HEK293 (cell line): ENCODE measurements around the gene ECI1.
A peak's percentile ranks its signal among the peaks of the same experiment; 100 is the strongest.

ENCODE experiments used
- CTCF ChIA-PET: fragments of 350-600 bp; formaldehyde crosslinking; extraction: SDS; loops from one replicate; lab custom pipeline; 2021; ENCODE audit warnings: antibody characterized with exemption; lab: Yijun Ruan, JAX
- POLR2A ChIA-PET: fragments of 300-600 bp; formaldehyde crosslinking; extraction: SDS; loops from one replicate; lab custom pipeline; 2020; ENCODE audit warnings: antibody characterized with exemption, inconsistent platforms; lab: Yijun Ruan, JAX
- H3K27ac ChIP-seq: fragments of 200-500 bp; sonication (Bioruptor generic); 2 replicates; pipeline ENCODE4 v1.5.1; 2014; ENCODE audit warnings: low read depth, low read length, control low read depth, inconsistent platforms; ENCODE audit errors: extremely low read depth
- H3K36me3 ChIP-seq, 2 experiments: fragments of 200-500 bp in 1 of 2; sonication (Bioruptor generic) in 1 of 2; 1 replicate in 1 of 2; 2 replicates in 1 of 2; pipeline ENCODE4 v1.5.1; 2014 to 2017; ENCODE audit warnings: inconsistent platforms in 2 of 2, low read length in 2 of 2; ENCODE audit not compliant: control insufficient read depth in 2 of 2, insufficient read depth in 1 of 2
- H3K4me1 ChIP-seq: fragments of 200-500 bp; sonication (Bioruptor generic); 2 replicates; pipeline ENCODE4 v1.5.1; 2014; ENCODE audit warnings: mild to moderate bottlenecking, low read length, inconsistent platforms; ENCODE audit not compliant: control insufficient read depth, insufficient read depth
- H3K4me3 ChIP-seq: 2 replicates; pipeline ENCODE4 v1.5.1; 2011; ENCODE audit warnings: low read depth, mild to moderate bottlenecking, control low read depth, low read length, moderate library complexity
- H3K9me3 ChIP-seq: fragments of 200-500 bp; sonication (Bioruptor generic); 2 replicates; pipeline ENCODE4 v1.5.1; 2014; ENCODE audit warnings: low read depth, low read length, inconsistent platforms; ENCODE audit not compliant: control insufficient read depth, insufficient read depth
- KLF16 ChIP-seq: fragments of 450-650 bp; formaldehyde crosslinking; IDR thresholded peaks from 2 replicates; pipeline ENCODE4 v1.5.1; 2017; ENCODE audit warnings: missing biosample characterization, missing genetic modification characterization
- KLF17 ChIP-seq: fragments of 450-650 bp; formaldehyde crosslinking; IDR thresholded peaks from 2 replicates; pipeline ENCODE4 v1.5.1; 2016; ENCODE audit warnings: missing biosample characterization, missing genetic modification characterization
- PRDM10 ChIP-seq: fragments of 450-650 bp; formaldehyde crosslinking; IDR thresholded peaks from 2 replicates; pipeline ENCODE4 v1.5.1; 2016; ENCODE audit warnings: missing biosample characterization, missing genetic modification characterization
- RBAK ChIP-seq: fragments of 450-650 bp; formaldehyde crosslinking; IDR thresholded peaks from 2 replicates; pipeline ENCODE4 v1.5.1; 2016; ENCODE audit warnings: missing biosample characterization, missing genetic modification characterization
- SCRT1 ChIP-seq: fragments of 450-650 bp; formaldehyde crosslinking; IDR thresholded peaks from 2 replicates; pipeline ENCODE4 v1.5.1; 2016; ENCODE audit warnings: missing biosample characterization, missing genetic modification characterization, borderline replicate concordance
- ZBTB20 ChIP-seq: fragments of 450-650 bp; formaldehyde crosslinking; IDR thresholded peaks from 2 replicates; pipeline ENCODE4 v1.5.1; 2016; ENCODE audit warnings: missing biosample characterization, missing genetic modification characterization
- ZFHX2 ChIP-seq: fragments of 450-650 bp; formaldehyde crosslinking; conservative IDR thresholded peaks from 2 replicates; pipeline ENCODE4 v1.5.1; 2016; ENCODE audit warnings: missing biosample characterization, missing genetic modification characterization
- ZNF138 ChIP-seq: fragments of 450-650 bp; formaldehyde crosslinking; IDR thresholded peaks from 2 replicates; pipeline ENCODE4 v1.5.1; 2016; ENCODE audit warnings: missing biosample characterization, missing genetic modification characterization, borderline replicate concordance
- ZNF202 ChIP-seq: fragments of 450-650 bp; formaldehyde crosslinking; IDR thresholded peaks from 2 replicates; pipeline ENCODE4 v1.5.1; 2016; ENCODE audit warnings: missing biosample characterization, missing genetic modification characterization, borderline replicate concordance
- ZNF214 ChIP-seq: fragments of 450-650 bp; formaldehyde crosslinking; IDR thresholded peaks from 2 replicates; pipeline ENCODE4 v1.5.1; 2017; ENCODE audit warnings: missing biosample characterization, mild to moderate bottlenecking, missing genetic modification characterization, borderline replicate concordance
- ZNF26 ChIP-seq: fragments of 450-650 bp; formaldehyde crosslinking; IDR thresholded peaks from 2 replicates; pipeline ENCODE4 v1.5.1; 2016; ENCODE audit warnings: missing biosample characterization, missing genetic modification characterization
- ZNF335 ChIP-seq: fragments of 450-650 bp; formaldehyde crosslinking; conservative IDR thresholded peaks from 2 replicates; pipeline ENCODE4 v1.5.1; 2016; ENCODE audit warnings: missing biosample characterization, missing genetic modification characterization
- ZNF341 ChIP-seq: fragments of 450-650 bp; formaldehyde crosslinking; IDR thresholded peaks from 2 replicates; pipeline ENCODE4; 2016; ENCODE audit warnings: low read depth, missing biosample characterization, missing genetic modification characterization
- ZNF596 ChIP-seq: fragments of 450-650 bp; IDR thresholded peaks from 2 replicates; pipeline ENCODE4 v1.5.0; 2018; ENCODE audit warnings: missing biosample characterization, mild to moderate bottlenecking, missing genetic modification characterization, moderate library complexity
- ZNF777 ChIP-seq: fragments of 450-650 bp; formaldehyde crosslinking; IDR thresholded peaks from 2 replicates; pipeline ENCODE4 v1.5.1; 2017; ENCODE audit warnings: missing biosample characterization, missing genetic modification characterization, borderline replicate concordance

ECI1 gene

GRCh38 chr16:2194166-2194834 is 57.1 kb downstream of the ECI1 start:
- Histone ChIP-seq H3K9me3 (no peaks in the 10 kb centered on the region), H3K27ac (no peak overlapping the region), H3K4me1 (peaks cover 9% of the 10 kb centered on the region; the same call in 1 of the 2 replicates), H3K4me3 (no peak overlapping the region), H3K36me3 (no peaks in the 10 kb centered on the region)
- TF ChIP-seq ZBTB20 (0 out of 2 replicates have a peak, but pooled peaks have one; percentile 11), ZNF777 (tag by site-specific recombination) (no peak), PRDM10 (tag by site-specific recombination) (peak; percentile 42; the same call in 1 of the 2 replicates), RBAK (no peak), KLF17 (tag by site-specific recombination) (no peak), ZNF26 (tag by site-specific recombination) (no peak), ZNF214 (tag by site-specific recombination) (no peak)
- CTCF ChIA-PET: interaction anchor here (0.5 to 3.4 kb wide), 14 partner anchors 9 to 1950 kb away, joined by 3 to 28 read pairs (median 4); partner anchors contain the start of genes ABCA3, ECI1 and MLST8
- POLR2A ChIA-PET: interaction anchor here (0.6 to 2.5 kb wide), 12 partner anchors 10 to 266 kb away, joined by 3 to 30 read pairs (median 6); partner anchors contain the start of genes BRICD5, DNASE1L2, ECI1 and MLST8

GRCh38 chr16:2191446-2191706 is 60.0 kb downstream of the ECI1 start:
- Histone ChIP-seq H3K36me3 (peaks cover 0 to 3% of the 10 kb centered on the region in 2 experiments; a peak in 1 of 3 replicates), H3K27ac (no peak overlapping the region), H3K4me3 (no peak overlapping the region), H3K9me3 (no peaks in the 10 kb centered on the region), H3K4me1 (peaks cover 9% of the 10 kb centered on the region; the same call in 1 of the 2 replicates)
- ChIA-PET POLR2A (interaction anchor here (1.9 kb wide), 1 partner anchor 36 kb away, joined by 7 read pairs; the partner anchor contains the start of gene TRAF7), CTCF (no interaction called here)
- TF ChIP-seq ZNF596 (no peak), ZNF202 (tag by site-specific recombination) (no peak), ZNF138 (no peak), ZNF335 (tag by site-specific recombination) (no peak), SCRT1 (no peak), KLF16 (tag by site-specific recombination) (no peak), ZNF341 (tag by site-specific recombination) (no peak), ZFHX2 (tag by site-specific recombination) (no peak)
